Measurements from ENCODE around the gene LDLRAD4. TPM values are rescaled to one million over a fixed set of nuclear protein-coding genes. Genes with fewer than 3 reads are reported as not detected.
A peak's percentile ranks its signal among the peaks of the same experiment; 100 is the strongest.

The LDLRAD4 gene
- total and polyA plus RNA-seq, 12 donors: 3.9 to 64.5 (median 36.0) TPM

- H3K4me1 ChIP-seq (replicated peaks in 1 of 2): peaks cover 0 to 25% of the 10 kb centered on the region in 2 donors
- 73 to 76% (median 75%) methylated on average over 8 of the region's 8 CpGs for WGBS, 4 donors
These were observed 396.9 kb downstream of the LDLRAD4 start for GRCh38 chr18:13615432-13615861.

GRCh38 chr18:13616041-13616440 lies 397.5 kb downstream of the LDLRAD4 start:
- peak overlapping the region in 1 of 5 donors; percentile 24 for H3K27ac ChIP-seq
- no peaks in the 10 kb centered on the region for H3K9me3 ChIP-seq (replicated peaks in 1 of 3)
- DNase-seq: peak in 1 of 7 donors; percentile 20
- no peaks in the 10 kb centered on the region for H3K27me3 ChIP-seq
- WGBS, 4 donors: 69 to 82% (median 77%) methylated on average over 5 of the region's 5 CpGs
- TF ChIP-seq POLR2A (IDR thresholded peaks at IDR 0.05) (no peak), CTCF (IDR thresholded peaks at IDR 0.05) (no peak)
- intact Hi-C loops (cut with DNase I): no loop called here
- no peak overlapping the region for H3K4me3 ChIP-seq
- peaks cover 0 to 20% of the 10 kb centered on the region in 2 donors for H3K4me1 ChIP-seq (replicated peaks in 1 of 2)
- peaks cover 0 to under 1% of the 10 kb centered on the region in 2 donors for H3K36me3 ChIP-seq (replicated peaks in 1 of 2)

More at GRCh38 chr18:13615432-13615861, 396.9 kb downstream of the LDLRAD4 start:
- DNase-seq: no peak
- Histone ChIP-seq H3K27me3 (no peaks in the 10 kb centered on the region), H3K4me3 (no peak overlapping the region), H3K27ac (peak overlapping the region in 2 of 5 donors; percentile 18 to 24), H3K9me3 (replicated peaks in 1 of 3) (no peaks in the 10 kb centered on the region), H3K36me3 (replicated peaks in 1 of 2) (no peaks in the 10 kb centered on the region)
- TF ChIP-seq POLR2A (IDR thresholded peaks at IDR 0.05): no peak
- no peak for TF ChIP-seq CTCF (IDR thresholded peaks at IDR 0.05)
- intact Hi-C loops (cut with DNase I): no loop called here

- WGBS, 4 donors: 77 to 93% (median 93%) methylated on average over 10 to 15 of the region's 15 CpGs
- no peak overlapping the region for H3K4me3 ChIP-seq
- peak in 2 of 7 donors; percentile 18 to 49 for DNase-seq
- H3K4me1 ChIP-seq (replicated peaks in 1 of 2): peaks cover 0 to 20% of the 10 kb centered on the region in 2 donors
- no peaks in the 10 kb centered on the region for H3K27me3 ChIP-seq
- H3K27ac ChIP-seq: no peak overlapping the region
- no peaks in the 10 kb centered on the region for H3K9me3 ChIP-seq (replicated peaks in 1 of 3)
- intact Hi-C loops (cut with DNase I): no loop called here
- peaks cover 0 to 5% of the 10 kb centered on the region in 2 donors for H3K36me3 ChIP-seq (replicated peaks in 1 of 2)
- no peak for TF ChIP-seq POLR2A (IDR thresholded peaks at IDR 0.05)
- no peak for TF ChIP-seq CTCF (IDR thresholded peaks at IDR 0.05)
These were observed 398.0 kb downstream of the LDLRAD4 start for GRCh38 chr18:13616525-13617035.

- TF ChIP-seq CTCF (IDR thresholded peaks at IDR 0.05) (no peak), POLR2A (IDR thresholded peaks at IDR 0.05) (no peak)
- Histone ChIP-seq H3K36me3 (replicated peaks in 1 of 2) (peaks cover 0 to 5% of the 10 kb centered on the region in 2 donors), H3K4me1 (replicated peaks in 1 of 2) (peaks cover 0 to 13% of the 10 kb centered on the region in 2 donors), H3K27me3 (no peaks in the 10 kb centered on the region), H3K27ac (no peak overlapping the region), H3K4me3 (no peak overlapping the region), H3K9me3 (replicated peaks in 1 of 3) (no peaks in the 10 kb centered on the region)
- WGBS, 4 donors: 89 to 92% (median 90%) methylated on average over 9 of the region's 9 CpGs
- intact Hi-C loops (cut with DNase I): no loop called here
- DNase-seq: peak in 2 of 7 donors; percentile 2 to 28
These were observed 399.4 kb downstream of the LDLRAD4 start for GRCh38 chr18:13617826-13618515.
